Activated T-helper 1 cell treated with anti-CD3 and anti-CD28 coated beads, Interleukin-2, amount 50 U/mL, for 16 hours (primary cell): Measurements from ENCODE around the gene ZNF789.
A peak's percentile ranks its signal among the peaks of the same experiment; 100 is the strongest.

ENCODE experiments used
- DNase-seq, 2 donors: peaks; one replicate each; pipeline ENCODE4 v3.0.0-alpha.2; 2020; ENCODE audit warnings: low read depth in 1 of 2, low spot score in 1 of 2

The ZNF789 gene

DNA sequence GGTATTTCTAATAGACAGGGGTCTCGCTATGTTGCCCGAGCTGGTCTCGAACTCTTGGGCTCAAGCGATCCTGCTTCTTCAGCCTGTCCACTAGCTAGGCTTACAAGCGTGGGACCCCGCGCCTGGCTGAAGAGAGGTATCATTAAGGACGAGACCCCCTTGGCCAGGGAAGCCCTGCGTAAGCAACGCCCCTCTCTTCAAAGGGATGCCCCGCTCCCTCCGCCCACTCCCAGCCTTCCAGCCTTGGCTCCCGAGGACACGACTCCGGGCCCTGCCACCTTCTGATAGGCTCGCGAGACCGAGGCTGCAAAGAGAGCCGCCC, 31.6 kb downstream of the ZNF789 start:
- no peak for DNase-seq

GRCh38 chr7:99504603-99505323, 32.1 kb downstream of the ZNF789 start, which contains the start of gene ZKSCAN5:
ZKSCAN5 (plus strand) TSS chr7:99504662; CDS start chr7:99506045, 1,383 bp downstream.
- peak; percentile 94 to 95 for DNase-seq

DNA sequence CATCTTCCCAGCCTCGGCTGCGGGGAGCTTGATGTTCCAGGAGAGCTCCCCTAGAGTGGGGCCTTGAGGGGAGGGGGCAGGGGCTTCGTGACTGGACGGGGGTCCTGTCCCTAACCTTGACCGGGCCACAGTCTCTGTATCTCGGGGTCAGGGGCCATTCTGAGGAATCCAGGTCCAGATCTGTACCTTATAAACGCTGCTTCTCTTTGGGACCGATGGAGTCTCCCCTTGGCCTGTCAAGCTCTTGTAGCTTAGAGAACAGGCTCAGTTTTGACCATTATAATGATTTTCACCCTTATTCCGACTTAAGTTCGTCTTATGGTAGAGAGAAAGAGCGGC, 32.6 kb downstream of the ZNF789 start:
- no peak for DNase-seq

- no peak for DNase-seq
Observed at GRCh38 chr7:99514050-99514449, 41.4 kb downstream of the ZNF789 start.

GRCh38 chr7:99521399-99521798, 48.7 kb downstream of the ZNF789 start:
- no peak for DNase-seq

GRCh38 chr7:99525713-99526440, 53.2 kb downstream of the ZNF789 start:
- no peak for DNase-seq

DNA sequence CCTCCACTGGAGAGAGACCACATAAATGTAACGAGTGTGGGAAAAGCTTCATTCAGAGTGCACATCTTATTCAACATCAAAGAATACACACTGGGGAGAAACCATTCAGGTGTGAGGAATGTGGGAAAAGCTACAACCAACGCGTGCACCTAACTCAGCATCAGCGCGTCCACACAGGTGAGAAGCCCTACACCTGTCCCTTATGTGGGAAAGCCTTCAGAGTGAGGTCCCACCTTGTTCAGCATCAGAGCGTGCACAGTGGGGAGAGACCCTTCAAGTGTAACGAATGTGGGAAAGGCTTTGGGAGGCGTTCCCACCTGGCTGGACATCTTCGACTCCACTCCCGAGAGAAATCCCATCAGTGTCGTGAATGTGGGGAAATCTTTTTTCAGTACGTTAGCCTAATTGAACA, 58.7 kb downstream of the ZNF789 start:
- no peak for DNase-seq

- DNase-seq = no peak
Observed at GRCh38 chr7:99535667-99536066, 63.0 kb downstream of the ZNF789 start.
